ENCODE results near the gene IL21R.
"Not testable (repeated sequence)": the region's sequence is repeated elsewhere in the genome, so short reads cannot be mapped to it uniquely, and the experiment has no call there.

Gene IL21R

GRCh38 chr16:27427538-27427937 lies 25.6 kb downstream of the IL21R start:
- DNase-seq (ENCODE audit: low spot score) = no peak

- DNase-seq (ENCODE audit: low spot score) = no peak
Measured at GRCh38 chr16:27428026-27428785, 26.2 kb downstream of the IL21R start.

GRCh38 chr16:27429330-27429871 lies 27.4 kb downstream of the IL21R start:
- DNase-seq (ENCODE audit: low spot score) = no peak

GRCh38 chr16:27429981-27430441 lies 28.0 kb downstream of the IL21R start:
- no peak for DNase-seq (ENCODE audit: low spot score)

GRCh38 chr16:27430512-27430911 lies 28.5 kb downstream of the IL21R start:
- no peak for DNase-seq (ENCODE audit: low spot score)

- peak; percentile 16 for DNase-seq (ENCODE audit: low spot score)
Measured at GRCh38 chr16:27430923-27431484, 29.0 kb downstream of the IL21R start.

- DNase-seq (ENCODE audit: low spot score) = no peak
Measured at GRCh38 chr16:27431773-27432532, 30.0 kb downstream of the IL21R start.

- DNase-seq (ENCODE audit: low spot score) = no peak
Measured at GRCh38 chr16:27432558-27432957, 30.6 kb downstream of the IL21R start.

GRCh38 chr16:27433191-27433590 lies 31.2 kb downstream of the IL21R start:
- DNase-seq (ENCODE audit: low spot score) = not testable (repeated sequence)

- DNase-seq (ENCODE audit: low spot score) = no peak
Measured at GRCh38 chr16:27433636-27434035, 31.7 kb downstream of the IL21R start.

GRCh38 chr16:27434141-27435051 lies 32.4 kb downstream of the IL21R start:
- no peak for DNase-seq (ENCODE audit: low spot score)

GRCh38 chr16:27435146-27435545 lies 33.2 kb downstream of the IL21R start:
- DNase-seq (ENCODE audit: low spot score) = not testable (repeated sequence)

GRCh38 chr16:27436065-27436464 lies 34.1 kb downstream of the IL21R start:
- no peak for DNase-seq (ENCODE audit: low spot score)

GRCh38 chr16:27436921-27437650 lies 35.1 kb downstream of the IL21R start:
- DNase-seq (ENCODE audit: low spot score) = no peak

GRCh38 chr16:27437946-27438345 lies 36.0 kb downstream of the IL21R start:
- DNase-seq (ENCODE audit: low spot score) = no peak

- no peak for DNase-seq (ENCODE audit: low spot score)
Measured at GRCh38 chr16:27439271-27440018, 37.5 kb downstream of the IL21R start.

- no peak for DNase-seq (ENCODE audit: low spot score)
Measured at GRCh38 chr16:27441276-27441675, 39.3 kb downstream of the IL21R start.

GRCh38 chr16:27441998-27442397 lies 40.0 kb downstream of the IL21R start:
- no peak for DNase-seq (ENCODE audit: low spot score)

GRCh38 chr16:27444015-27444414 lies 42.0 kb downstream of the IL21R start:
- DNase-seq (ENCODE audit: low spot score) = no peak

GRCh38 chr16:27444470-27444869 lies 42.5 kb downstream of the IL21R start:
- DNase-seq (ENCODE audit: low spot score) = no peak
